Right ventricle myocardium inferior (tissue), 1 donor: ENCODE measurements around the gene MT1B. TPM values are rescaled to one million over a fixed set of nuclear protein-coding genes. Genes with fewer than 3 reads are reported as not detected.

ENCODE experiments used
- ATAC-seq: fragments of 200-7000 bp; cut with Tn5 transposase; one replicate; pipeline ENCODE4 v1.9.1; 2020; ENCODE audit warnings: mild to moderate bottlenecking, moderate library complexity
- DNase-seq: peaks from one replicate; pipeline ENCODE4 v3.0.0; 2021; ENCODE audit errors: missing footprints
- intact Hi-C: fragments of 100-400 bp; cut with DNase I; formaldehyde crosslinking; loops from one replicate; pipeline ENCODE4 v1.11.0; 2022
- long read RNA-seq: library from polyadenylated mRNA; unstranded; transcript quantifications from one replicate; pipeline ENCODE4 v2.0.0, GENCODE V29; 2021
- total RNA-seq: library from RNA; stranded (reverse); fragmentation: NEBNext Ultra II Directional; extraction: Animal tissue kit (Norgen Biotek cat#: 25700); gene quantifications from one replicate; pipeline ENCODE4 v1.2.1, GENCODE V29; 2021
- donor health status: DM: no; HTN: yes; CAD: no; lungs with severe emphysema.

MT1B gene
- not detected for total RNA-seq
- long read RNA-seq: 0 reads

DNA sequence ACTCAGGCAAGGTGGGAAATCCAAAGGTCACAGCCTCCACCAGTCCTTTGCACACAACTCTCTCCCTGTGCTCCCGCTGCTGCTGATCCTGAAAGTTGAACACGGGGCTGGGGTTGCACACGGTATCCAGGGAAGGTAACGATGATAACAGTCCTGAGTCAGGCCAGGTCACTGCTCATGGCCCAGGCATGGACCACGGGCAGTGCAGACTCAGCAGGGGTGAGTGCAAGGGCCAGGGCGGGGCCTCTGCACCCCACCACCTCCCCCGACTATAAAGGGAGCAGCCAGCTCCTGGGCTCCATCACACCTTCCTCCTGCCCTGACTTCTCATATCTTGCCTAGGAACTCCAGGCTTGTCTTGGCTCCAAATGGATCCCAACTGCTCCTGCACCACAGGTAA, at the start of gene MT1B:
Gene MT1B (plus strand): TSS at position 301 of the 400 bp plus-strand sequence. CDS start 68 bp downstream, at position 369.
- intact Hi-C loops: no loop called here
- DNase-seq: no peak

DNA sequence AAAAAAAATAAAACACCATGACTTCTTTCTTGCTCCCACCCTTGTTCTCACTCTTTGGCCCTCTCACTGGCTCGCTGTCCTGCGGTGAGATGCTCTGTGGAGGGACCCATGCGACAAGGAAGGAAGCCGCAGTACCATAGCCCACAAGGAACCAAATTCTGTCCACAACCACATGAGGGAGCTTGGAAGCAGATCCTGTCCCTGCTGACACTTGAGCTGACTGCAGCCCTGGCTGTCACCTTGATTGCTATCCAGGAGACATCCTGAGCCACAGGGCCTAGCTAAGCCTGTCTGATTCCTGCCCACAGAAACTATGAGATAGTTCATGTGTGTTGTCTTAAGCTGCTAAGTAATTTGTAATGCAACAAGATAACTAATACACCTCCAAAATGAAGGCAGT, 48.1 kb upstream of the MT1B start:
- DNase-seq (no peak), ATAC-seq (peak; percentile 28)
- intact Hi-C loops: loop anchor here (1.0 kb wide), 1 partner anchor 99 kb away; no protein-coding TSS in a partner anchor

More for the DNA sequence above, at the start of gene MT1B:
- no peak for ATAC-seq

DNA sequence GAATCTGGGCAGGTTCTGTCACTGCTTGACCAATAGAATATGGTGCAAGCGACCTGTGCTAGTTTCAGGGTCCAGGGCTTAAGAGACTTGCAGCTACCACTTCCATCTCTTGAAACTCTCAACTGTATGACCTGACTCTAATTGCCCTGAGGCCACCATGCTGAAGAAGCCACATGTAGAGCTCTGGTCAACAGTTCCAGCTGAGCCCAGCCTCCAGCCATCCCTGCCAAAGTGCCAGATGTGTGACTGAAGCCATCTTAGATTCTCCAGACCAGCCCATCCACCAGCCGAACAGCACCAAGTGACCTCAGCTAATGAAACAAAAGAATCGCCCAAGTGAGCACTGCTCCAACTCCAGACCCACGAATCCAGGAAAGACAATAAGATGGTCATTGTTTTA, 46.7 kb upstream of the MT1B start:
- intact Hi-C loops: no loop called here
- DNase-seq (no peak), ATAC-seq (no peak)

DNA sequence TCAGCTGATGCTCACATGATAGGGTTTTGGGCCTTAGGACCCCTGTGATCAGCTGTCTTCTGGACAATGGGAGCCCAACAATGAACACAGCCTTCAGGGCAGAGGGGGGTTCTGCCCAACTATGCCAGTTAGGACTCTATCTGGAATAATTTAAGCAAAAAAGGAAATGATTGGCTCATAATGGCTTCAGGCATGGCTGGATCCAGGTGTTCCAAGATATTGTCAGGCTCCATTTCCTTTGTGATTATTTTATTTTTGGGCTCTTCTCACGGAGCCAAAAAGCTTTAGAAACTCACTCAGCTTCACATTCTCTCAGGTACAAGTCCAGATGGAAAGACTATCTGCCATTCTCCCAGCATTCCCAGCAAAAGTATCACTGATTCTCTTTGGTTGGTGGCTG, 46.2 kb upstream of the MT1B start:
- DNase-seq (no peak), ATAC-seq (no peak)
- intact Hi-C loops: no loop called here

DNA sequence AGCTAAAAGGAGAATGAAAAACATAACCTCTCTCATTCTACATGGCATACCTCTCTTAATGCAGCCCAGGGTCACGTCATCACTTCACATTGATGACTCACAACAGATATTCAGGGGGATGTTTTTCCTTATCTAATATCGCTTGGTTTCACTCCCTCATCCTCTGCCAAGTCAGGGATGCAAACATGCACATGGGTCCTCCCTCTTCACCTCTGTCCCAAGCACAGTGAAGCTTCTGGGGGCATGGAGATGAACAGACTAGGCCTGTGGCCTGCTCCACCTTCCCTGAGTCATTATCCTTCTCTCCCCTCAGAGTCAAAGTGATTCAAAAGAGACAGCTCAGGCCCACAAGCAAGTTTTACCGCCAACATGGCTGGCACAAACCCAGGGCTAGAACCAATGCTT, 45.6 kb upstream of the MT1B start:
- ATAC-seq (no peak), DNase-seq (no peak)
- intact Hi-C loops: loop anchor here (2.0 kb wide), 2 partner anchors 27 to 77 kb away; partner anchors contain the start of genes MT1M and MT1X

DNA sequence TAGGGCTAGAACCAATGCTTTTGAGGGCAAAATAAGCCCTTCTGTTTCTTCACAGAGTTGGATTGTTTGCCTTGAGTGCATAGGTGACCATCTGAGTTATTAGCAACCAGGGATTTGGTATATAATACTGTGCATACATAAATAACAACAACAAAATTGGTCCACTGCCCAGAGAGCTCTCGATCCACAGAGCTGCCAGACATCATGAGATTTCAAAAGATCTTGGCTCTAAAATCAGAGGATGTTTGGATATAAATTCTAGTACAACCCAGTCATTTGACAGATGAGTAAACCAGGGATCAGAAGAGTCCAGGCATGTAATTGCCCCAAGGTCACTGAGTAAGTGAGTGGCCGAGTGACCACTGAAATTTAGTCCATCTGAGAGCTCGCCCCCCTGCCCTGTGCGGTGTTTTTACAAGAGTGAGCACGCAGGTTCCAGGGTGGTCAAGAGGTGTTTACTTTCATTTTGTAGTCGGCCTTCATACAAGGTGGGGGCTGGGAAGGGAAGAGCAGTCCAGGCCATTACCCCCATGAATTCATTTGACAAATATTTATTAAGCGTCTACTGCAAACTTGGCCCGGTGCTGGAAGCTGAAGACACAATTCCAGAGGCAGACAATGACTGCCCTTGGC, 45.1 kb upstream of the MT1B start:
- peak; percentile 0 for ATAC-seq
- intact Hi-C loops: loop anchor here (2.0 kb wide), 2 partner anchors 26 to 76 kb away; partner anchors contain the start of genes MT1M and MT1X
- no peak for DNase-seq

DNA sequence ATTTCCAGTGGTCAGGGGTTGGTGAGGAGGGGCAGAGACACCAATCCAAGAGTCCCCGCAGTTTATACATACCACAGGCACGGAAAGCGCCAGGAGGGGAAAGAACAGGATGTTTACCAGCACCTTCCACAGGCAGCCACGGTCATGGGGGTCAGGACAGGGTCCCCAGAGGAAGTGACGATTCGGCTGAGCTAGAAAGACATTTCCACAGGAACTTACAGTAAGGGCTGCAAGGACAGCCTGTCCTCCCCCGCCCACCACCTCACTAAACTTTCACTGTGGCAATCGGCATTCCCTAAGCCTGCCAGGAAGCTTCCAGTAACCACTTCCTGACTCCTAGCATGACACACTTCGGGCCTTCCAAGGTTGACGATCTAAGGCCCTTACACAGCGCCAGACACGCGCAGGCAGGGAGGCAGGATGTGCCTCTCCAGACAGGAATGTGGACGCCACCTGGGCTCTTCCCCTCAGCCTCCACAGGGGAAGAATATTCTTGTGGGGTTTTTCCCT, 44.5 kb upstream of the MT1B start:
- DNase-seq (peak; percentile 85), ATAC-seq (peak; percentile 8)
- intact Hi-C loops: loop anchor here (2.0 kb wide), 2 partner anchors 26 to 76 kb away; partner anchors contain the start of genes MT1M and MT1X

DNA sequence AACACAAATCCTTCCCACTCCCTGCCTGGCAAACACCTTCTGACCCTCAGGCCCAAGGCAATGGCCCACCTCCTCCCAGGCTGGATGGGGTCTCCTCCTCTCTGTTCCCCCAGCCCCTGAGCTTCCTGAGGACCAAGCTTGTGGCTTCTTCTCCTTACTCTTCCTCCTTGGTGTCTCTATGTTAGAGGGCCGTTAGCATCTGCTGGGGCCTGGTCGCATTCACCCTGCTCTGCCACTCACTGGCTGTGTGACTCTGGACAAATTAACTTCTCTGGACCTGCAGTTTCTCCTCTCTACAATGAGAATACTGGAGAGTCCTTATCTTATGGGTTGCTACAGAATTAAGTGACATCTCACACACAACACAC, 44.0 kb upstream of the MT1B start:
- no peak for DNase-seq
- intact Hi-C loops: loop anchor here (1.0 to 2.0 kb wide), 4 partner anchors 10 to 75 kb away; partner anchors contain the start of genes MT1M and MT1X
- ATAC-seq: no peak

DNA sequence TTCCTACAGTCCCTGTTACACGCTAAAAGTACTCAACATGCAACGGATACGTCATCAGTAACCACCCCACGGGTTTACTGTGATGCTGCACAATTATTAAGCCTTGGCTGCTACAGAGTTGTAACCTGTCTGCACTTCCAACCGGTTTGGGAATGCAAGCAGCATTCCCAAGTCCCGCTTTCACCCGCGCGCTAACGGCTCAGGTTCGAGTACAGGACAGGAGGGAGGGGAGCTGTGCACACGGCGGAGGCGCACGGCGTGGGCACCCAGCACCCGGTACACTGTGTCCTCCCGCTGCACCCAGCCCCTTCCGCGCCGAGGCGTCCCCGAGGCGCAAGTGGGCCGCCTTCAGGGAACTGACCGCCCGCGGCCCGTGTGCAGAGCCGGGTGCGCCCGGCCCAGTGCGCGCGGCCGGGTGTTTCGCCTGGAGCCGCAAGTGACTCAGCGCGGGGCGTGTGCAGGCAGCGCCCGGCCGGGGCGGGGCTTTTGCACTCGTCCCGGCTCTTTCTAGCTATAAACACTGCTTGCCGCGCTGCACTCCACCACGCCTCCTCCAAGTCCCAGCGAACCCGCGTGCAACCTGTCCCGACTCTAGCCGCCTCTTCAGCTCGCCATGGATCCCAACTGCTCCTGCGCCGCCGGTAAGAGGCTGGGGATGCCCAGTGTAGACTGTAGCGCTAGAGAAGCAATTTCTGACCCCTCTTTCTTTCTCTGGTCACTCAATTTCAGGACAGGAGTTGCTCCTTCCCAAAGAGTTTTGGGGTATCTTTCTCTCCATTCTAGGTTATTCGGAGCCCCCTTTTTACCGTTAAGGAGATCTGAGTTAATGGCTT, 43.4 kb upstream of the MT1B start, which contains the start of gene MT2A:
Gene MT2A (plus strand): TSS at position 542 of the 833 bp plus-strand sequence. CDS start 72 bp downstream, at position 614.
- peak; percentile 85 for ATAC-seq
- intact Hi-C loops: loop anchor here (1.0 kb wide), 2 partner anchors 9 to 18 kb away; no protein-coding TSS in a partner anchor
- peak; percentile 99 for DNase-seq

DNA sequence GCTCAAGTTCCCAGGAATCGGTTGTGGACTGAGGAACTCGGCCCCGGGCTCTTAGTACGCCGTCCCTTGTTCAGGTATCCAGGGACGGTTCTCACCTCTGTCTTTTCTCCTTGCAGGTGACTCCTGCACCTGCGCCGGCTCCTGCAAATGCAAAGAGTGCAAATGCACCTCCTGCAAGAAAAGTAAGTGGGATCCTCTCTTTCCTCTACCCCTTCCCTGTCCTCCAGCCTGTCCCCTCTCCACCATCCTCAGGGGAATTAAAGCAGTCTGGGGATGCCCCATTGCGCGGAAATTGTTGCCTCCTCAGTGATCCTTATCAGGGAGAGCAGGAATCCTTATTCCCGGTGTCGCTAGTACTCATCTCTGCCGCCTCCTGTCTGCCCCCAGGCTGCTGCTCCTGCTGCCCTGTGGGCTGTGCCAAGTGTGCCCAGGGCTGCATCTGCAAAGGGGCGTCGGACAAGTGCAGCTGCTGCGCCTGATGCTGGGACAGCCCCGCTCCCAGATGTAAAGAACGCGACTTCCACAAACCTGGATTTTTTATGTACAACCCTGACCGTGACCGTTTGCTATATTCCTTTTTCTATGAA, 42.7 kb upstream of the MT1B start:
- DNase-seq: no peak
- intact Hi-C loops: loop anchor here (1.0 kb wide), 2 partner anchors 8 to 17 kb away; no protein-coding TSS in a partner anchor
- ATAC-seq: no peak

DNA sequence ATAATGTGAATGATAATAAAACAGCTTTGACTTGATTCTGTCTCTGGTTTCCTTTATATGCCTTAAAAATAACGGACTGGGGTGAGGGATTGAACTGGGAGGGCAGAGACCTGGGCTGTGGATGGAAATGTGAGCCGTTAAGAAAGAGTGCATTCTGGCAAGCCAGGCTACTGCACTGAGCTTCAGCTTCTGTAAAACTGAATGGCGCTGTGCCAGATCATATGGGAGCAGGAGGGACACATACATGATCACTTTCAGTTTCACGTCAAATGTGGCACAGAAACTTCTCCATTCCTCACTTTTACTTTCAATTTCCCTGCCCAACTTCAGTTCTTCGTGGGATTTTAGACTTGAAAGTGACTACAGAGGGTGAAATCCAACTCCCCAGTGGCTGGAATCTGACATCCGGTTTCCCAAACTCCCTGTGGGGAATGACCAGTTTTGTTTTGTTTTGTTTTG, 42.2 kb upstream of the MT1B start:
- DNase-seq: peak; percentile 76
- intact Hi-C loops: no loop called here
- no peak for ATAC-seq

DNA sequence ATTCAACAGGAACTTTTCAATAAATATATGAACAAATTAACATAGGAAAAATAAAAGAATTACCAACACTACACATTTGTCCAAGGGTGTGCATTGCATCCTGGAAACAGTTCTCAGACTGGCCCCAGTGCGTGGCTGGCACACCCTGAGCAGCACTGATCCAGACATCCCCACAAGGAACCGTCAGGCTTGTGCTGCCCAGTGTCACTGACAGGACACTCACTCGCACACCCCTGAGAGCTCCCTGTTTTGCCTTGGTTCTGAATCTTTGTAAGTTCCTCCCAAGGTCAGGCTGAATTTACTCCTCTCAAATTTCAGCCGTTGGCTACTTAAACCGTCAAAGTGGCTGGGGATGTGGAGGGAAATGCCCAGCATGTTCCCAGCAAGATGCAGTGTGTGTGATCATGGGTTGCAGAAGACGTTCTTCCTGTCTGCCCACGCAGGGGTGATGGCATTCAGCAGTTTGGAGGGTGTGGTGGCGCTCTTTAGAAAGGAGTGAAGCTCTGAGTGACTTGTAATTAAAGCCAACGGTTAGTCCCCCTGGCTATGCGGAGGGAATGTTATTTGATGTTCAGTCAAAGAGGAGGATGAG, 41.6 kb upstream of the MT1B start:
- intact Hi-C loops: no loop called here

DNA sequence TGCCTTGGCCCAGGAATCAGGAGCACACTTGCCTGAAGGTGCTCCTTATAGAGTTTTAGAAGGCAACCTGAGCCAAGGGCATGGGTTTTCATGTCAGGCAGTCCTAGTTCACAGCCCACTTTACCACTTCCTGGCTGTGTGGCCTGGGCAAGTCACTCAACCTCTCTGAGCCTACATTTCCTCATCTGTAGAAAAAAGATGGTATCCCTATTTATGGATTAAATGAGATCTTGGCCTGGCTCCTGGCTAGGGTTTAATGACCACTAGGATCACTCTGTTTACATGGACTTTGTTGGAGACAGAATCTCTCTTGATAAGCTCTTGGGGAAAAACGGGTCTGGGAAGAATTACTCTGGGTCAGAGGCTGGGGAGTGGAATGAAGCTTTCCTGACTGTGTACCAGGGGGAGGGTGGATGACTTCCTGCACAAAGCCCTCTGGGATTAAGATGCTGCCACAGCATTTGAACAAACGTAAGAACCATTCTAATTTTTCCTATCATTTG, 41.0 kb upstream of the MT1B start:
- intact Hi-C loops: loop anchor here (1.0 kb wide), 1 partner anchor 15 kb away; the partner anchor contains the start of gene MT1E
- no peak for ATAC-seq
- no peak for DNase-seq

More for the DNA sequence above, 41.6 kb upstream of the MT1B start:
- DNase-seq: no peak
- ATAC-seq: no peak

DNA sequence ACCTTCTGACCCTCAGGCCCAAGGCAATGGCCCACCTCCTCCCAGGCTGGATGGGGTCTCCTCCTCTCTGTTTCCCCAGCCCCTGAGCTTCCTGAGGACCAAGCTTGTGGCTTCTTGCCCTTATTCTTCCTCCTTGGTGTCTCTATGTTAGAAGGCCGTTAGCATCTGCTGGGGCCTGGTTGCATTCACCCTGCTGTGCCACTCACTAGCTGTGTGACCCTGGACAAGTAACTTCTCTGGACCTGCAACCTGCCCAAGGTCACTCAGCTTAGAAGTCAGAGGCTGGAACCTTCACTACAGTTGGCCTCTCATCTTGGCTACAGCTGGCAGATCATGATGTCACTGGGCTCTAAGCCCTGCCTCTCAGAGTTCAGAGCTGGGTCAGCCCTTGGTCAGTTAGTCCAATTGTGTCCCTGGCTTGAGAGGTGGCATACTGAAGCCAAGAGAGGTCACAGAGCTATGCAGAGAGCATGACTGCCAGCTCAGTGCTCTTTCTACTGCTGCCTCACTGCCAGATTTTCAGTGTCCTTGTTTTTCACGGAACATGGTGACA, 40.3 kb upstream of the MT1B start:
- DNase-seq (no peak), ATAC-seq (peak; percentile 77)
- intact Hi-C loops: loop anchor here (1.0 kb wide), 1 partner anchor 14 kb away; the partner anchor contains the start of gene MT1E

DNA sequence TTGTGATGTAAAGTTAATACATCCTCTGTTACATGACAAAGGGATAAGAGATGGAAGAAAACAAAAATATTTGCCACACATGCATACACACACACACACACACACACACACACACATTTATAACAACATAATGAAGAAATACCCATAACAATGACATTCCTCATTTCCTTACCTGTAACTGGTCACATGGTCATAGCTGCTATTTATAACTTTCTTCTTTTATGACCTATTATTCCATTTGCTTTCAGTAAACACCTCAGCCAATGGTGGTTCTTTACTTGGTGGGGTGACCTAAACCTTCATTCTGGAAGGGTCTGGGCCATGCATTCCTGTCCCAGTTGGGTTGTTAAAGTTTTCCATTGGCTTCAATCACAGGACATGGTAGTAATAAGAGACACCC, 38.0 kb upstream of the MT1B start:
- ATAC-seq: no peak
- intact Hi-C loops: no loop called here
- DNase-seq: no peak

DNA sequence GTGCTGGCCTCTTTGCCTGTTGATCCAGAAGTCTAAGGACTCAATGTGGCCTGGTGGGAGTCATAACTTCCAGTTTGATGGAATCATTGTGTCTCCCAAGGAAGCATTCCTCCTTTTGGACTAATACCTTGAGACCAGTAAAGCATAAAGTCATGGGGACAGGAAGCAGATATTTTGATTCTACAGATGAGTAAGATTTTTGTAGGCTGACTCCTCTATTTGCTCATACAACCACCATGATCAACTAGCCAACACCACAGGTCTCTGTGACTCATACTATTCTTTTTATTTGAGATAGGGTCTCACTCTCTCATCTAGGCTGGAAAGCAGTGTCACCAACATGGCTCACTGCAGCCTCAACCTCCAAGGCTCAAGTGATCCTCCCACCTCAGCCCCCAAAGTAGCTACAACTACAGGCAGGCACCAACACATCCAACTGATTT, 37.1 kb upstream of the MT1B start:
- no peak for ATAC-seq
- intact Hi-C loops: no loop called here
- DNase-seq: no peak

DNA sequence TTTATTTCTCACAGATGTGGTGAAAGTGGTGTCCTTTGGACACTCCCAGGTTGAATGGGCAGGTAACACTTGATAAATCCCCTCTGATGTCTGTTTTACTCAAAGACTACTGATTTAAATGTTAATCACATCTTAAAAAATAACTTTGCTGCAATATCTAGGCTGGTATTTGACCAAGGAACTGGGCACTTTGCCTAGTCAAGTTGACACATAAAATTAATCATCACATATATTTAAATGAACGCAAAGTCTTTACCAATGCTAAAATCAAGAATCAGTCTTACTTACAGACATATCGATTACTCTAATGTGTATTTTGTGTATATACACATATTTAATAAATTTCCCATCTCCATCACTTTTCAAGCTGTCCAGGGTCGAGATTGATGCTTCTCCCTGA, 36.3 kb upstream of the MT1B start:
- intact Hi-C loops: no loop called here
- ATAC-seq: no peak
- DNase-seq: no peak
